Measurements from ENCODE around the gene KCNK15.

The KCNK15 gene

GRCh38 chr20:44765701-44766347 is 20.2 kb downstream of the KCNK15 start:
- H3K4me1 ChIP-seq (ENCODE audit: low read length), result no peaks in the 10 kb centered on the region
- no peak overlapping the region for H3K4me2 ChIP-seq (ENCODE audit: low read depth, low read length)
- H3K36me3 ChIP-seq (replicated peaks; ENCODE audit: insufficient read depth, low read length), result no peaks in the 10 kb centered on the region
- no peaks in the 10 kb centered on the region for H3K79me2 ChIP-seq (ENCODE audit: low read length)
- H3K9ac ChIP-seq (ENCODE audit: low read length), result no peak overlapping the region
- no peak for DNase-seq
- no peaks in the 10 kb centered on the region for H3K9me3 ChIP-seq (replicated peaks; ENCODE audit: insufficient read depth, low read length)
- no peak for TF ChIP-seq CTCF (IDR thresholded peaks at IDR 0.05; ENCODE audit: low read length)
- TF ChIP-seq EZH2 (optimal IDR thresholded peaks at IDR 0.05; ENCODE audit: low read depth, low read length), result no peak
- TF ChIP-seq EZH2phosphoT487 (IDR thresholded peaks at IDR 0.05; ENCODE audit: low read length), result no peak
- H4K20me1 ChIP-seq (ENCODE audit: insufficient read depth, low read length), result no peaks in the 10 kb centered on the region
- H3K9me2 ChIP-seq (replicated peaks; ENCODE audit: insufficient read depth, low read length), result no peaks in the 10 kb centered on the region
- H2AFZ ChIP-seq (ENCODE audit: low read length), result no peak overlapping the region
- peaks cover 72% of the 10 kb centered on the region for H3K27me3 ChIP-seq (replicated peaks; ENCODE audit: insufficient read depth, low read length)
- no peak overlapping the region for H3K27ac ChIP-seq (ENCODE audit: low read length)
- H3K4me3 ChIP-seq (ENCODE audit: low read length), result no peak overlapping the region
- H3F3A ChIP-seq (ENCODE audit: insufficient read depth, low read length), result no peaks in the 10 kb centered on the region

GRCh38 chr20:44768256-44768655 is 22.6 kb downstream of the KCNK15 start:
- no peak overlapping the region for H3K9ac ChIP-seq (ENCODE audit: low read length)
- no peaks in the 10 kb centered on the region for H3K36me3 ChIP-seq (replicated peaks; ENCODE audit: insufficient read depth, low read length)
- no peak overlapping the region for H3K4me2 ChIP-seq (ENCODE audit: low read depth, low read length)
- no peaks in the 10 kb centered on the region for H3K9me2 ChIP-seq (replicated peaks; ENCODE audit: insufficient read depth, low read length)
- no peak overlapping the region for H3K4me3 ChIP-seq (ENCODE audit: low read length)
- no peaks in the 10 kb centered on the region for H3K4me1 ChIP-seq (ENCODE audit: low read length)
- TF ChIP-seq CTCF (IDR thresholded peaks at IDR 0.05; ENCODE audit: low read length), result no peak
- no peak for TF ChIP-seq EZH2phosphoT487 (IDR thresholded peaks at IDR 0.05; ENCODE audit: low read length)
- TF ChIP-seq EZH2 (optimal IDR thresholded peaks at IDR 0.05; ENCODE audit: low read depth, low read length), result no peak
- H3K27me3 ChIP-seq (replicated peaks; ENCODE audit: insufficient read depth, low read length), result peaks cover 89% of the 10 kb centered on the region
- H3K79me2 ChIP-seq (ENCODE audit: low read length), result no peaks in the 10 kb centered on the region
- H3F3A ChIP-seq (ENCODE audit: insufficient read depth, low read length), result no peaks in the 10 kb centered on the region
- H4K20me1 ChIP-seq (ENCODE audit: insufficient read depth, low read length), result no peaks in the 10 kb centered on the region
- no peak overlapping the region for H2AFZ ChIP-seq (ENCODE audit: low read length)
- no peaks in the 10 kb centered on the region for H3K9me3 ChIP-seq (replicated peaks; ENCODE audit: insufficient read depth, low read length)
- H3K27ac ChIP-seq (ENCODE audit: low read length), result no peak overlapping the region
- no peak for DNase-seq

DNA sequence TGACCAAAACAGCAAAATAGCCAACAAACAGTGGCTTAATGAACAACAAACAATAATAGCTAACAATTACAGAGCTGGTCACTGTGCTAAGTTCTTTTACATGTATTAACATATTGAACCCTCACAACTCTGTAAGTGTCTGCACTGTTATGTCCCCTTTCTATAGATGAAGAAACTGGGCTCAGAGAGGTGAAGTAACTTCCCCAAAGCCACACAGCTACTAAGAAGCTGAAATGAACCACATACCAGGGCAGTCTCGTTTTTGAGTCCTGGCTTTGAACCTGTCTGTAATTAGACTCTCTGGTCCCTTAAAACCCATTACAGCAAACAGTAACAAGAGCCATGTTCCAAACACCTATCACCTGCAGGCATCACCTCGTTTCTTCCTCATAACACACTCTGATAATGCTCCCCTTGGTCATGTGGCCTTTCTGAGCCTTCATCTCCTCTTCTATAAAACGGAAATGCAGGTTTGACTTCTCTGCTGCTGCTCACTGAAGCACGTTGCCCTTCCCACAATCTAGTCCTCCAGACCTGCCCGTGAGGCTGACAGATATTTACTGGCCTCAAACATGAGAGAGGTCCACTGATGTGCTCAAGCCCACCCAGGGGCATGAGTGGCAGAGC is 23.3 kb downstream of the KCNK15 start:
- peaks cover 92% of the 10 kb centered on the region for H3K27me3 ChIP-seq (replicated peaks; ENCODE audit: insufficient read depth, low read length)
- H2AFZ ChIP-seq (ENCODE audit: low read length), result no peak overlapping the region
- H3K9me3 ChIP-seq (replicated peaks; ENCODE audit: insufficient read depth, low read length), result no peaks in the 10 kb centered on the region
- H4K20me1 ChIP-seq (ENCODE audit: insufficient read depth, low read length), result no peaks in the 10 kb centered on the region
- no peaks in the 10 kb centered on the region for H3F3A ChIP-seq (ENCODE audit: insufficient read depth, low read length)
- H3K4me1 ChIP-seq (ENCODE audit: low read length), result no peaks in the 10 kb centered on the region
- H3K4me2 ChIP-seq (ENCODE audit: low read depth, low read length), result no peak overlapping the region
- no peak overlapping the region for H3K9ac ChIP-seq (ENCODE audit: low read length)
- no peaks in the 10 kb centered on the region for H3K79me2 ChIP-seq (ENCODE audit: low read length)
- H3K27ac ChIP-seq (ENCODE audit: low read length), result no peak overlapping the region
- no peaks in the 10 kb centered on the region for H3K36me3 ChIP-seq (replicated peaks; ENCODE audit: insufficient read depth, low read length)
- H3K9me2 ChIP-seq (replicated peaks; ENCODE audit: insufficient read depth, low read length), result no peaks in the 10 kb centered on the region
- TF ChIP-seq CTCF (IDR thresholded peaks at IDR 0.05; ENCODE audit: low read length) (no peak), EZH2 (optimal IDR thresholded peaks at IDR 0.05; ENCODE audit: low read depth, low read length) (no peak), EZH2phosphoT487 (IDR thresholded peaks at IDR 0.05; ENCODE audit: low read length) (no peak)
- no peak for DNase-seq
- H3K4me3 ChIP-seq (ENCODE audit: low read length), result no peak overlapping the region

Data from MM.1S (cell line).